Measurements from ENCODE around the gene ZNF534.
A peak's percentile ranks its signal among the peaks of the same experiment; 100 is the strongest.
"Not testable (repeated sequence)": the region's sequence is repeated elsewhere in the genome, so short reads cannot be mapped to it uniquely, and the experiment has no call there.

Gene ZNF534

GRCh38 chr19:52428937-52429336, at the start of gene ZNF534:
Gene ZNF534 (plus strand): TSS chr19:52429148. CDS start chr19:52431475, 2,327 bp downstream.
- no peak for DNase-seq (ENCODE audit: low read depth in 1 of 2, low spot score in 1 of 2)

GRCh38 chr19:52391135-52391534, 37.8 kb upstream of the ZNF534 start:
- no peak for DNase-seq (ENCODE audit: low read depth in 1 of 2, low spot score in 1 of 2)

GRCh38 chr19:52397310-52398080, 31.5 kb upstream of the ZNF534 start, which contains the start of gene ZNF528:
Gene ZNF528 (plus strand): TSS chr19:52397849. CDS start chr19:52402014, 4,165 bp downstream.
- DNase-seq (ENCODE audit: low read depth in 1 of 2, low spot score in 1 of 2) = peak; percentile 78 to 87

DNA sequence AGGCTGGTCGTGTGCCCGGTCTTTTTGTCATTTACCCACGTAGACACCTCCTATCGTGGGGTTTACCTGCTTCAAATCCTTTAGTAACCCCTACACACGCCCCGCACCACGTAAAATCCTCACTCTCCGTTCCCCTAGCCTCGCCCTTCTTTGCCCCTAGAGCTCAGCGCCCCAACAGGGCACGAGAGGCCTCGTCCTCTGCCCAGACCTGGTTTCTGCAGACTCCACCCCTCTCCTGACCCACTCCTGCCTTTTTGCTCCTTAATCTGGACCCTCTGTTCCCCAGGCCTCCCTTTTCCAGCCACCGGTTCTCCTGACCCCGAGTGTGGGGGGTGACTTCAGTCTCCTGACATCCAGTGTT, 30.9 kb upstream of the ZNF534 start:
- DNase-seq (ENCODE audit: low read depth in 1 of 2, low spot score in 1 of 2) = no peak

GRCh38 chr19:52410276-52410675, 18.7 kb upstream of the ZNF534 start:
- no peak for DNase-seq (ENCODE audit: low read depth in 1 of 2, low spot score in 1 of 2)

- DNase-seq (ENCODE audit: low read depth in 1 of 2, low spot score in 1 of 2) = no peak
Observed at GRCh38 chr19:52415711-52416110, 13.2 kb upstream of the ZNF534 start.

DNA sequence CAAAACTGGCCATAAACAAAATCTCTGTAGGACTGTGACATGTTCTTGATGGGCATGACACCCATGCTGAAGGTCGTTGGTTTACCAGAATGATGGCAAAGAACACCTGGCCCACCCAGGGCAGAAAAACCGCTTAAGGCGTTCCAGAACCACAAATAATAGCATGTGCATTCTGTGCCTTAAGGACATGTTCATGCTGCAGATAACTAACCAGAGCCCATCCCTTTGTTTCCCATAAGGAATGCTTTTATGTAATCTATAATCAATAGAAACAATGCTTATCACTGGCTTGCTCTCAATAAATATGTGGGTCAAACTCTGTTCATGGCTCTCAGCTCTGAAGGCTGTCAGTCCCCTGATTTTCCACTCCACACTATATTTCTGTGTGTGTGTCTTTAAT, 13.2 kb downstream of the ZNF534 start:
- DNase-seq (ENCODE audit: low read depth in 1 of 2, low spot score in 1 of 2) = no peak

DNA sequence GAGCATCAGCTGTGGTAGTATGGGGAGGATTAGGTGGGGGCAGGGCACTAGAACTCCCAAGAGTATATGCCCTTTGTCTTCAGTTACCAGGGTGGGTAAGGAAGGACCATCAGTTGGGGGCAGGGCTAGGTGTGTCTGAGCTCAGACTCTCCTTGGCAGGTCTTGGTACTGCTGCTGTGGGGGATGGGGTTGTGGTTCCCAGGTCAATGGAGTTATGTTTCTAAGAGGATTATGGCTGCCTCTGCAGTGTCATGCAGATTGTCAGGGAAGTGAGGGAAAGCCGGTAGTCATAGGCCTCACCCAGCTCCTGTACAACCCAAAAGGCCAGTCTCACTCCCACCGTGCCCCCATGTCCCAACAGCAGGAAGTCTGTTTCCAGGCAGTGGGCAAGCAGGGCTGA, 15.6 kb downstream of the ZNF534 start:
- DNase-seq (ENCODE audit: low read depth in 1 of 2, low spot score in 1 of 2) = no peak

GRCh38 chr19:52451241-52451640, 22.3 kb downstream of the ZNF534 start:
- no peak for DNase-seq (ENCODE audit: low read depth in 1 of 2, low spot score in 1 of 2)

DNA sequence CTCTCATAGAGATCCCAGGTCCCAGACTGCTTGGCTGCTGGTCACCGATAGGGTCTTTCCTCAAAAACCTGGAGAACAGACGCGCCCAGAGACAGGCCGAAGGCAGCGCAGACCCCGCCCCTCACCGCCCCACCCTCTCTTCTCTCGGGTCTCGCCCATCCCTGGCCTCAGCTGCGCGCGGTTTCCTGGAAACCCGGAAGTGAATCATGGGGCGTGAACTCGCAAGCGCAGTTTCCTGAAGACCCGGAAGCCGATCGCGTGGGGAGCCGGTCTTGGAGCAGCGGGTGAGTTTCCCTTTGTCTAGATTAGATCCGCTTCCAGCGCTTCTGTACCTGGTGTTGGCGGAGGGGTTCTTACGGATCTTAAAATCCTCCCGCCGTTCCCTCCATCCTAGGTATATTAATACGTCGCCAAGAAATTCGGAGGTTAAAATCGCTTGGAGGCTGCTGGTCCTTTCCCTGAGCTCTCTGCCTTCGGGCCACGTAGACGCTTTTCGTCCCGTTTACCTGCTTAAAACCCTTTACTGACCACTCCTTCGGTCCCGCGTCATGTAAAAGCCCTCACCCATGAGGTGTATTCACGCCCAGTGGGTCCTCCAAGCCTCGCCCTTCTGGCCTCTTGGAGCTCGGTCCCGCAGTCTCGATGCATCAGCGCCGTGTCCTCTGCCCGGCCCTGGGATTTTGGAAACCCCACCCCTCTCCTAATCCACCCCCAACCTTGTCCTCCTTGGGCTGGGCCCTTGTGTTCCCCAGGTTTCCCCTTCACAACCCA, 24.6 kb downstream of the ZNF534 start, which contains the start of gene ZNF578:
ZNF578 (plus strand) TSS at position 230 of the 771 bp plus-strand sequence. CDS start 48,293 bp downstream, outside the sequence.
- DNase-seq (ENCODE audit: low read depth in 1 of 2, low spot score in 1 of 2) = peak; percentile 17 to 39

- DNase-seq (ENCODE audit: low read depth in 1 of 2, low spot score in 1 of 2) = no peak
Observed at GRCh38 chr19:52464798-52465470, 36.0 kb downstream of the ZNF534 start.

DNA sequence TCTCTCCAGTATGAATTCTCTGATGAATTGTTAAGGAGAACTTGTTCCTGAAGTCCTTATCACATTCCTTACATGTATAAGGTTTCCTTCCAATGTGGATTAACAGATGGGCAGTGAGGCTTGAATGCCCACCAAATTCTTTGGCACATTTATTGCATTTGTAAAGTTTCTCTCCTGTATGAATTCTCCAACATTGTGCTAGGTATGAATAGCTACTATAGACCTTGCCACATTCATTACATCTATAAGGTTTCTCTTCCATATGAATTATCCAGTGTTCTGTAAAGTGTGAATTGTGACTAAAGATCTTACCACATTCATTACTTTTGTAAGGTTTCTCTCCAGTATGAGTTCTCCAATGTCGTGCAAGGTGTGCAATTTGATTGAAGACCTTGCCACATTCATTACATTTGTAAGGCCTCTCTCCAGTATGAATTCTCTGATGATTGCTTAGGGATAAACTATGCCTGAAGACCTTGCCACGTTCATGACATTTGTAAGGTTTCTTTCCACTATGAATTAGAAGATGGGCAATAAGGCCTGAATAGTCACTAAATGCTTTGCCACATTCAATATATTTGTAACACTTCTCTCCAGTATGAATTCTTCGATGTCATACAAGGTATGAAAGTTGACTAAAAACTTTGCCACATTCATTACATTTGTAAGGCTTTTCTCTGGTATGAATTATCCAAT, 44.9 kb downstream of the ZNF534 start:
- no peak for DNase-seq (ENCODE audit: low read depth in 1 of 2, low spot score in 1 of 2)

DNA sequence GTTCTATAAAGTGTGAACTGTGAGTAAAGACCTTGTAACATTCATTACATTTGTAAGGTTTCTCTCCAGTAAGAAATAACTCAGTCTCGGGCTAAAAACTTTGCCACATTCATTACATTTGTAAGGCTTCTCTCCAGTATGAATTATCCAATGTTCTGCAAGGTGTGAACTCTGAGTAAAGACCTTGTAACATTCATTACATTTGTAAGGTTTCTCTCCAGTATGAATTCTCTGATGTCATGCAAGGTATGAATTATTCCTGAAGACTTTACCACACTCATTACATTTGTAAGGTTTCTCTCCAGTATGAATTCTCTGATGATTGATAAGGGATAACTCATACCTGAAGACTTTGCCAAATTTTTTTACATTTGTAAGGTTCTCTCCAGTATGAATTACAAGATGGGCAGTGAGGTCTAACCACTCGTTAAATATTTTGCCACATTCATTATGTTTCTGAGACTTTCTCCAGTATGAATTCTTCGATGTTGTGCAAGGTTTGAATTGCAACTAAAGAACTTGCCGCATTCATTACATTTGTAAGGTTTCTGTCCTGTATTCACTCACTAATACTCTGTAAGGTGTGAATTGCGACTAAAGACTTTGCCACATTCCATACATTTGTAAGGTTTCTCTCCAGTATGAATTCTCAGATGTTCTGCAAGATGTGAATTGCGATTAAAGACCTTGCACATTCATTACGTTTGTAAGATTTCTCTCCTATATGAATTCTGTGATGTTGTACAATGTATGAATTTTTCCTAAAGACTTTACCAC, 45.6 kb downstream of the ZNF534 start:
- no peak for DNase-seq (ENCODE audit: low read depth in 1 of 2, low spot score in 1 of 2)

DNA sequence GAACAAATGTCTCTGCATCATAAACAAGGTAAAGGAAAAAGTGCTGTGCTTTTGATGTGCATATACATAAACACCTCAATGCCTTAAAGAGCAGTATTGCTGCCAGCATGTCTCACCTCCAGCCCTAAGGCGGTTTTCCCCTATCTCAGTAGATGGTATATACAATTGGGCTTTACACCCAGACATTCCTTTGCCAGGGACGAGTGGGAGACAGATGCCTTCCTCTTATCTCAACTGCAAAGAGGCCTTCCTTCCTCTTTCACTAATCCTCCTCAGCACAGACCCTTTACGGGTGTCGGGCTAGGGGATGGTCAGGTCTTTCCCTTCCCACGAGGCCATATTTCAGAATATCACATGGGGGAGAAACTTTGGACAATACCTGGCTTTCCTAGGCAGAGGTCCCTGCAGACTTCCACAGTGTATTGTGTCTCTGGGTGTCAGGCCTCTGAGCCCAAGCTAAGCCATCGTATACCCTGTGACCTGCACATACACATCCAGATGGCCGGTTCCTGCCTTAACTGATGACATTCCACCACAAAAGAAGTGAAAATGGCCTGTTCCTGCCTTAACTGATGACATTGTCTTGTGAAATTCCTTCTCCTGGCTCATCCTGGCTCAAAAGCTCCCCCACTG, 55.3 kb downstream of the ZNF534 start:
- DNase-seq (ENCODE audit: low read depth in 1 of 2, low spot score in 1 of 2) = not testable (repeated sequence)

DNA sequence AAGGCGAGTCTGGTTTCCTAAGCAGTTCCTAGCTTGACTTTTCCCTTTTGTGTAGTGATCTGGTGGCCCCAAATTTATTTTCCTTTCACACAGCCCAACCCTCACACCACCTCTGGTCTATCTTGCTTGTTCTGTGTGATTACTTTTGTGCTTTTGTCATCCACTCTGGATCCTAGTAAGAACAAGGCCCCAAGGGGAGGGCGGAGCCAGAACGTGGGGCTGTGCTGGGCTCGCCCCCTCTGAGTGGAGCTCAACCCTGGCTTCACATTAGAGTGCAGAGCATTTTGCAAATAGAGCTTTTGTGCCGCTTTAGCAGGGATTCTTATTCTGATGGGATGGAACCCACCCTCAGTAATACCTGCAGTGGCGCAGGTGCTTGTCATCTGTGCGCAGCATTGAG, 56.1 kb downstream of the ZNF534 start:
- not testable (repeated sequence) for DNase-seq (ENCODE audit: low read depth in 1 of 2, low spot score in 1 of 2)

DNA sequence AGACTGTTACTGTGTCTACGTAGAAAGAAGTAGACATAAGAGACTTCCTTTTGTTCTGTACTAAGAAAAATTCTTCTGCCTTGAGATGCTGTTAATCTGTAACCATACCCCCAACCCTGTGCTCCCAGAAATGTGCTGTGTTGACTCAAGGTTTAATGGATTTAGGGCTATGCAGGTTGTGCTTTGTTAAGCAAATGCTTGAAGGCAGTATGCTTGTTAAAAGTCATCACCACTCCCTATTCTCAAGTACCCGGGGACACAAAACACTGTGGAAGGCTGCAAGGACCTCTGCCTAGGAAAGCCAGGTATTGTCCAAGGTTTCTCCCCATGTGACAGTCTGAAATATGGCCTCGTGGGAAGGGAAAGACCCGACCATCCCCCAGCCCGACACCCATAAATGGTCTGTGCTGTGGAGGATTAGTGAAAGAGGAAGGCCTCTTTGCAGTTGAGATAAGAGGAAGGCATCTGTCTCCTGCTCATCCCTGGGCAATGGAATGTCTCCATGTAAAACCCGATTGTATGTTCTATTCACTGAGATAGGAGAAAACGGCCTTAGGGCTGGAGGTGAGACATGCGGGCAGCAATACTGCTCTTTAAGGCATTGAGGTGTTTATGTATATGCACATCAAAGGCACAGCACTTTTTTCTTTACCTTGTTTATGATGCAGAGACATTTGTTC, 56.8 kb downstream of the ZNF534 start:
- DNase-seq (ENCODE audit: low read depth in 1 of 2, low spot score in 1 of 2) = not testable (repeated sequence)

- no peak for DNase-seq (ENCODE audit: low read depth in 1 of 2, low spot score in 1 of 2)
Observed at GRCh38 chr19:52492201-52492993, 63.4 kb downstream of the ZNF534 start.

DNA sequence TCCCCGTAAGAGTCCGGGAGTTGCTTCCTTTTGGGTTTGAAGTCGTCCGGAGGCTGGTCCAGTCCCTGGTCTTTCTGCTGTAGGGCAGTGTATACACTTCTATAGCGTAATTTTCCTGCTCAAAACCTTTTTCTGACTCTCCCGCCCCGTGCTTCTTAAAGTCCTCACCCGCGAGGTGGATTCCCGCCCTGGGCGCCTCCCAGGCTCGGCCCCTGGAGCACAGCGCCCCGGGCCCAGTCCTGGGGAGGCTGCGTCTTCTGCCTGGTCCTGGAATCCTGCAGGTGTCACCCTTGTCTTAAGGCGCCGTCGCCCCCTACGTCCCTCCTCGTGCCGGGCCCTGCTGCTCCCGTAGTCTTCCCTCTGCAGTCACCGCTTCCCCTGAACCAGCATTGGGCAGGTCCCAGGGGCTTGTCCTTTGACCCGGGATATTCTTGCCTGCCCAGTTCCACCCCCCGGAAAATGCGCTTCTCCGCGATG, 64.1 kb downstream of the ZNF534 start:
- DNase-seq (ENCODE audit: low read depth in 1 of 2, low spot score in 1 of 2) = no peak

Measured in stimulated activated CD4-positive, alpha-beta T cell treated with anti-CD3 and anti-CD28 coated beads, Interleukin-15, amount 100 ng/mL, for 1 hour (primary cell).